ENCODE data around the gene BDP1. TPM values are rescaled to one million over a fixed set of nuclear protein-coding genes. Genes with fewer than 3 reads are reported as not detected.

Gene BDP1
- total and polyA plus RNA-seq, 2 of the 4 experiments (the other 2 are of a cell fraction), result 5.8 to 14.0 TPM

DNA sequence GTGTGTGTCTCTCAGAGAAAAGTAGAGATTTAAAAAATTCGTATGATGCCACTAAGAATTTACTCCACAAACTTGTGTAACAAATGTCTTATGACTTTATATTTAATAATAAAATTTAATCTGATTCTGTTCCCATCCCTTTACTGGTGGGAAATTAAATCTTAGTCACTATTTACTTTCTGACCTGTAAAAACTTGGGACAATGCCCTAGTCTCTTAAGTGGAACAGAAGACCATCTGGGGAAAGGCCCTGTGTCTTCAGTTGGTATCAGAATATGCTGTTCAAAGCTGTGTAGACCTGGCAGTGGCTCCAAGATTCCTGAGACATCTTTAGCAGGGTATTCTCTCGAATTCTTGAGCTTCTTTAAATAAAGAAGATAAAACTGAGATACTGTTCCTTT lies 2.6 kb upstream of the BDP1 start:
- Histone ChIP-seq H3K4me2 (ENCODE audit: low read depth, low read length) (no peak overlapping the region), H2AK5ac (ENCODE audit: low read depth, low read length) (no peak overlapping the region), H2AK9ac (replicated peaks; ENCODE audit: low read depth, low read length, poor library complexity) (no peak overlapping the region), H3K79me1 (ENCODE audit: low read depth in 1 of 2, low read length in 2 of 2) (peaks cover 0 to 3% of the 10 kb centered on the region in 2 experiments; a peak in 1 of 4 replicates), H3K27me3 (ENCODE audit: control insufficient read depth, insufficient read depth, low read length) (peaks cover 7% of the 10 kb centered on the region), H4K8ac (ENCODE audit: low read depth in 2 of 2, low read length in 2 of 2) (no peak overlapping the region), H3K9me3 (ENCODE audit: control insufficient read depth, insufficient read depth, low read length) (no peaks in the 10 kb centered on the region), H3K56ac (ENCODE audit: extremely low read depth, insufficient read depth, low read length) (no peak overlapping the region), H2BK15ac (ENCODE audit: low read depth, low read length) (no peak overlapping the region), H2BK20ac (ENCODE audit: low read depth, low read length) (no peak overlapping the region), H4K5ac (ENCODE audit: low read depth, low read length) (no peak overlapping the region), H3K23ac (ENCODE audit: low read depth, low read length) (no peak overlapping the region), H4K20me1 (ENCODE audit: insufficient read depth, low read length) (no peaks in the 10 kb centered on the region; the same call in 1 of the 2 replicates), H3K36me3 (ENCODE audit: control insufficient read depth, insufficient read depth, low read length) (no peaks in the 10 kb centered on the region), H3K18ac (ENCODE audit: low read depth, low read length) (no peak overlapping the region), H2BK120ac (ENCODE audit: low read depth, low read length) (no peak overlapping the region), H2BK5ac (ENCODE audit: low read depth, low read length, poor library complexity, severe bottlenecking) (no peak overlapping the region), H3K4me1 (ENCODE audit: control insufficient read depth, insufficient read depth, low read length) (no peaks in the 10 kb centered on the region), H2AFZ (replicated peaks; ENCODE audit: low read length, poor library complexity) (no peak overlapping the region), H3K4me3 (ENCODE audit: insufficient read depth, low read depth, low read length) (no peak overlapping the region), H4K91ac (ENCODE audit: insufficient read depth, low read depth, low read length) (no peak overlapping the region), H3K4ac (ENCODE audit: low read depth, low read length) (no peak overlapping the region), H3K9ac (ENCODE audit: low read depth, low read length) (no peak overlapping the region), H3K9me1 (ENCODE audit: insufficient read depth, low read length) (0 out of 2 replicates have a peak, but pooled peaks cover 5% of the 10 kb centered on the region), H3K14ac (replicated peaks; ENCODE audit: low read depth, low read length) (no peak overlapping the region), H3K27ac (ENCODE audit: insufficient read depth, low read length) (no peak overlapping the region)
- intact Hi-C loops (cut with micrococcal nuclease), result no loop called here
- in situ Hi-C loops (cut with MboI; ENCODE audit: low sequenced_read_pairs), result no loop called here
- ATAC-seq (ENCODE audit: low read depth) (no peak), DNase-seq (no peak)
- ChIA-PET POLR2A (ENCODE audit: unreplicated experiment) (no interaction called here), CTCF (no interaction called here)
- no TSS peak for BruUV-seq (replicated peaks)
- dilution Hi-C loops (cut with HindIII; ENCODE audit: low sequenced_read_pairs, unreplicated experiment), result no loop called here
- no peak for TF ChIP-seq CEBPB (IDR thresholded peaks at IDR 0.05; ENCODE audit: low read depth, low read length)
- TF ChIP-seq, protein P1, sequence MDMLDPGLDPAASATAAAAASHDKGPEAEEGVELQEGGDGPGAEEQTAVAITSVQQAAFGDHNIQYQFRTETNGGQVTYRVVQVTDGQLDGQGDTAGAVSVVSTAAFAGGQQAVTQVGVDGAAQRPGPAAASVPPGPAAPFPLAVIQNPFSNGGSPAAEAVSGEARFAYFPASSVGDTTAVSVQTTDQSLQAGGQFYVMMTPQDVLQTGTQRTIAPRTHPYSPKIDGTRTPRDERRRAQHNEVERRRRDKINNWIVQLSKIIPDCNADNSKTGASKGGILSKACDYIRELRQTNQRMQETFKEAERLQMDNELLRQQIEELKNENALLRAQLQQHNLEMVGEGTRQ (IDR thresholded peaks at IDR 0.05; ENCODE audit: low read depth, low read length), result no peak
- no peak for TF ChIP-seq RCOR1 (IDR thresholded peaks at IDR 0.05; ENCODE audit: insufficient replicate concordance, low read length)
- TF ChIP-seq FOS (IDR thresholded peaks at IDR 0.05; ENCODE audit: low read depth, low read length), result no peak
- TF ChIP-seq CHD1 (IDR thresholded peaks at IDR 0.05; ENCODE audit: low read depth, low read length), result no peak
- TF ChIP-seq NFE2L2 (IDR thresholded peaks at IDR 0.05; ENCODE audit: low read depth, low read length), result no peak
- TF ChIP-seq ELK1 (IDR thresholded peaks at IDR 0.05; ENCODE audit: borderline replicate concordance, low read depth, low read length), result no peak
- no peak for TF ChIP-seq CTCF (conservative IDR thresholded peaks at IDR 0.05; ENCODE audit: low read depth, low read length)
- no peak for TF ChIP-seq SMC3 (IDR thresholded peaks at IDR 0.05; ENCODE audit: low read depth, low read length)
- no peak for TF ChIP-seq MXI1 (IDR thresholded peaks at IDR 0.05; ENCODE audit: borderline replicate concordance, low read depth, low read length)
- TF ChIP-seq POLR2A (IDR thresholded peaks at IDR 0.05; ENCODE audit: low read depth, low read length), result no peak
- no peak for TF ChIP-seq MAFK (IDR thresholded peaks at IDR 0.05; ENCODE audit: low read depth, low read length)
- no peak for TF ChIP-seq RFX5 (IDR thresholded peaks at IDR 0.05; ENCODE audit: low read depth, low read length)
- no peak for TF ChIP-seq MAZ (IDR thresholded peaks at IDR 0.05; ENCODE audit: borderline replicate concordance, low read depth, low read length)
- TF ChIP-seq BHLHE40 (IDR thresholded peaks at IDR 0.05; ENCODE audit: low read depth, low read length), result no peak
- no peak for TF ChIP-seq RAD21 (IDR thresholded peaks at IDR 0.05; ENCODE audit: low read length)
- WGBS, 2 experiments (ENCODE audit: extremely low coverage in 2 of 2, insufficient read length in 1 of 2), result no CpG with 5 or more reads among the region's 2 CpGs

Data from IMR-90 (cell line).